Vagina (tissue), 2 donors: Measurements from ENCODE around the gene ELOVL7.

Source experiments
- CTCF ChIP-seq, 3 experiments: fragments of 450-650 bp in 2 of 3; fragments of 200-600 bp in 1 of 3; sonication (generic) in 1 of 3; IDR thresholded peaks; one replicate each; pipeline ENCODE4 v1.5.1; 2017 to 2019; ENCODE audit warnings: antibody characterized with exemption in 3 of 3, mild to moderate bottlenecking in 2 of 3, moderate library complexity in 2 of 3
- POLR2A ChIP-seq, 2 donors: fragments of 450-650 bp; IDR thresholded peaks; one replicate each; pipeline ENCODE4 v1.6.1; 2017; ENCODE audit warnings: antibody characterized with exemption in 2 of 2, mild to moderate bottlenecking in 2 of 2, moderate library complexity in 2 of 2

- TF ChIP-seq CTCF (IDR thresholded peaks at IDR 0.05), result no peak
- TF ChIP-seq POLR2A (IDR thresholded peaks at IDR 0.05), result no peak
Observed at GRCh38 chr5:60765019-60765709, 78.9 kb downstream of the ELOVL7 start.
